ENCODE measurements around the gene KIF3B.

The KIF3B gene

DNA sequence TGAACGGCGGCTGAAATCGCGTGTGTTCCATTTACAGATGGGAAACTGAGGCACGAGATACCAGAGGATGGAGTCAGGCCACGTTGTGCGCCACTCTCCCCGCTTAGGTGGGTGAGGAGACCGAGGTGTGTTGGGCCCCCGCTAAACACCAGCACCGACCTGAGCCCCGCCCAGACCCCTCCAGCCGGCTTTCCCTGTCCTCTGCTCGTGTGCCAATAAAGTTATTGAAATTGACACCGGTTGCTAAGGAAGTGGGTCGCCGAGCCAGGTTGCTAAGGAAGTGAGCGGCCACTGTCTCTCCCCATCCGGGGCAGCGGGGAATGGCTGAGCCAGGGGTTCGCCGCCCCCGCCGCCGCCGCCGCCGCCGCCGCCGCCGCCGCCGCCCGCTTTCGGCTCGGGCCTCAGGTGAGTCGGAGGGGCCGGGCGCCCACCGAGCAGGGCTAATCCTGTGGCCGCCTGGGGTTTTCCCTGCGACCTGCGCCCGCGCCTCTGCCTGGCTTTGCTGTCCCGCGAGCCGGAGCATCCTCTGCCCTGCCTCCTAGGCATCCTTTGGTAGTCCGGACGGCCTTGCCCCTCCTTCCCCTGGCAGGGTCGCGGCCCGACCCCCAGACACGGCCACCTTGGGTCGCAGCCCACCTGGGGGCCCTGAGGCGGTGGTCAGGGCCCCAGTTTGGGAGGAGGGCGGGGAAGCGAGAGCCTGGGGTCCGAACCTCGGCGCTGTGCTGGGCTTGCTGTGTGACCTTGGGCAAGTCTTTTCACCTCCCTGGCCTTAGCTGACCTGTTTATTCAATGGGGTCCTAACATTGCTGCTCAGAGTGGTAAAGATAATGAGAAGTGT, at the start of gene KIF3B:
Gene KIF3B (plus strand): TSS at position 291 of the 838 bp plus-strand sequence. CDS start 32,127 bp downstream, outside the sequence.
- TF ChIP-seq, protein P1, sequence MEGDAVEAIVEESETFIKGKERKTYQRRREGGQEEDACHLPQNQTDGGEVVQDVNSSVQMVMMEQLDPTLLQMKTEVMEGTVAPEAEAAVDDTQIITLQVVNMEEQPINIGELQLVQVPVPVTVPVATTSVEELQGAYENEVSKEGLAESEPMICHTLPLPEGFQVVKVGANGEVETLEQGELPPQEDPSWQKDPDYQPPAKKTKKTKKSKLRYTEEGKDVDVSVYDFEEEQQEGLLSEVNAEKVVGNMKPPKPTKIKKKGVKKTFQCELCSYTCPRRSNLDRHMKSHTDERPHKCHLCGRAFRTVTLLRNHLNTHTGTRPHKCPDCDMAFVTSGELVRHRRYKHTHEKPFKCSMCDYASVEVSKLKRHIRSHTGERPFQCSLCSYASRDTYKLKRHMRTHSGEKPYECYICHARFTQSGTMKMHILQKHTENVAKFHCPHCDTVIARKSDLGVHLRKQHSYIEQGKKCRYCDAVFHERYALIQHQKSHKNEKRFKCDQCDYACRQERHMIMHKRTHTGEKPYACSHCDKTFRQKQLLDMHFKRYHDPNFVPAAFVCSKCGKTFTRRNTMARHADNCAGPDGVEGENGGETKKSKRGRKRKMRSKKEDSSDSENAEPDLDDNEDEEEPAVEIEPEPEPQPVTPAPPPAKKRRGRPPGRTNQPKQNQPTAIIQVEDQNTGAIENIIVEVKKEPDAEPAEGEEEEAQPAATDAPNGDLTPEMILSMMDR (IDR thresholded peaks at IDR 0.05): no peak

DNA sequence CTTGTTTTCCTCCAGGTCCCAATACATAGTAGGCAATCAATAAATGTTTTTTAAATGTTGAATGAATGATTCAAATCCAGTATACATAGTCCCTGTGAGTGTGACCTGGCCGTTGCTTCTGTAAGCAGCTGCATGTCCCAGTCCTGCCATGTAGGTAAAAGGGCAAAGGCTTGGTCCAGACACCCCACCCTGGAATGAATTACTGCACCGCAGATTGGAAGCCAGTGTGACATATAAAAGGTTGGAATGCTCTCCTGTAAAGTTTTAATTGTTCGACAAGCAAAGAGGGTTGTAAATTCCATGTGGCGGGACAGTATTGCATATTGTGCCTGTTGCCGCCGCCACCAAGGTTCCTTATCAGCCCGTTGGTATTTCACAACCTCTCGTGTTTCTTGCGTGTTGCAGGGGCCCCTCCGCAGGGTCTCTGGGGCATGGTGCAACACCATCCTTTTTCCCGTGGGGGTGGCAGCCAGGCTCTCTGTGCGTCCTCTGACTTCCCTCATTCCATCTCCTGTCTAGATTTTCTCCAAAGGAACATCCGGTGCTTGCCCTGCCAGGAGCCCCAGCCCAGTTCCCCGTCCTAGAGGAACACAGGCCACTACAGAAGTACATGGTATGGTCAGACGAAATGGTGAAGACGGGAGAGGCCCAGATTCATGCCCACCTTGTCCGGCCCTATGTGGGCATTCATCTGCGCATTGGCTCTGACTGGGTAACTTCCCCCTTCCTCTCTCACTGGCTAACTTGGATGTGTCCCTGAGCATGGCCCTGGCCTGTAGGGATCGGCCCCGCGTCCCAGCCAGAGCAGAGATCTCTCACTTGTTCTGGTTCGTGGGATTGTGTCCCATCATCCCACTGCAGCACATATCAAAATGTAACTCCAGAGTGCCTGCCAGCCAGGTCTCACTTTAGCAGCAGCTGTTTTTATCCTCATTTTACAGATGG, 49.4 kb upstream of the KIF3B start:
- TF ChIP-seq, protein P1 (IDR thresholded peaks at IDR 0.05): no peak

DNA sequence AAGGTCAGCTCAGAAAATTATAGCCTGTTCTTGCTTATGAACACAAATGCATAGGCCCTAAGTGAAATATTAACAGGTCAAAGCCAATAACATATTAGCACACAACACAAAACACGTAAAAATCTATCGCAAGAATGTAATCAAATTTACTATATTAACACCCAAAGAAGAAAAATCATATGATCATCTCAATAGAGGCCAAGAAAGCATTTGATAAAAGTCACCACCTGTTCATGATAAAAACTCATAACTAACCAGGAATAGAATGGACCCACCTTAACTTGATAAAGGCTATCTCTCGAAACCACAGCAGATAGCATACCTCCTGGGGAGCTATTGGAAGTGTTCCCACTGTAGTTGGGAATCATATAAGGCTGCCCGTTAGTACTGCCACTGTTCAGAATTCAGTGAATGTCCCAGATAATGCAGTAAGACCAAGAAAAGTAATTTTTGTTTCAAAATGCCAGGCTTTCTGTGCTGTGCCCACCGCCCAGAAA, 48.2 kb upstream of the KIF3B start:
- TF ChIP-seq, protein P1 (IDR thresholded peaks at IDR 0.05): no peak

DNA sequence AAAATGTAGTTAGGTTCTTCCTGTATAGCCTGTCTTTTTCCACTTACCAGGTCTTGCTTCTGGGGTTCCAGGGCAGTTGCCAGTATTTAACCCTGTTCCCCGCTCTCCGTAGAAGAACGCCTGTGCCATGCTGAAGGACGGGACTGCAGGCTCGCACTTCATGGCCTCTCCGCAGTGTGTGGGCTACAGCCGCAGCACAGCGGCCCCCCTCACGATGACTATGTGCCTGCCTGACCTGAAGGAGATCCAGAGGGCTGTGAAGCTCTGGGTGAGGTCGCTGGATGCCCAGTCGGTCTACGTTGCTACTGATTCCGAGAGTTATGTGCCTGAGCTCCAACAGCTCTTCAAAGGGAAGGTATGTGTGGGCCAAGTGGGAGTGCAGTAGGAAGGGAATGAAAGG, 46.7 kb upstream of the KIF3B start:
- TF ChIP-seq, protein P1 (IDR thresholded peaks at IDR 0.05): no peak

DNA sequence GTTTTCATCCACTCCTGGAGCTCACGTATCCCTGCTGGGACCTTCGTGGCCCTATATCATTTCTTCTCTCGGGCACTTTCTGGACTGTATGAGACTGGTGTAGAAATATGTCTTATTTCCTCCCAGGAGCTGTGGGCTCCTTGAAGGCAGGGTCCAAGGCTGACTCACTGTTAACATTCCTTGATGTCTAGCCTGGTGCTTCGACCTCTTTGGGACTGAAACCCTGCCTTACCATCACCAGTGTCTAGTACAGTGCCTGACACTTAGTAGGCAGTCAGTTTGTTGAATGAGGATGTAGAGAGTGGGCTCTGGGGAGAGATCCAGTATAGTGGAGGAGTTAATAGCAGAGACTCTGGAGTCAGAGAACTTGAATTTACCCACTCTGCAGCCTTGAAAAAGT, 46.2 kb upstream of the KIF3B start:
- TF ChIP-seq, protein P1 (IDR thresholded peaks at IDR 0.05): no peak

DNA sequence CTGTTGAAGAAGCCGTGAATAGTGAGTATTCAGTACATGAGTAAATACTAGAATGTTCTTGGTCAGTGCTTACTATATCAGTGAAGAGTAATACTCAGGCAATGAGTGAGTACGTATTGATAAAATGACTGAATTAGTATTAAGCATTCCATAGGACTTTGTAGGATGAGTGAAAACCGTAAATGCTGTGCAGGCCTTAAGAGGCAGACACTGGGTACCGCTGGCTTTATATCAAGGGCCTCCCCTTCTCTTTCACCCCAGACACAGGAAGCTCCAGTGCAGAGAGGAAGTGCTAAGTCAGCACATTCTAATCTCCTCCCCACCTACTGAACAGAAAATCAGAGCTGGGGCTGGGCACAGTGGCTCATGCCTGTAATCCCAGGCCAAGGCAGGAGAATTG, 45.6 kb upstream of the KIF3B start:
- TF ChIP-seq, protein P1 (IDR thresholded peaks at IDR 0.05): no peak

DNA sequence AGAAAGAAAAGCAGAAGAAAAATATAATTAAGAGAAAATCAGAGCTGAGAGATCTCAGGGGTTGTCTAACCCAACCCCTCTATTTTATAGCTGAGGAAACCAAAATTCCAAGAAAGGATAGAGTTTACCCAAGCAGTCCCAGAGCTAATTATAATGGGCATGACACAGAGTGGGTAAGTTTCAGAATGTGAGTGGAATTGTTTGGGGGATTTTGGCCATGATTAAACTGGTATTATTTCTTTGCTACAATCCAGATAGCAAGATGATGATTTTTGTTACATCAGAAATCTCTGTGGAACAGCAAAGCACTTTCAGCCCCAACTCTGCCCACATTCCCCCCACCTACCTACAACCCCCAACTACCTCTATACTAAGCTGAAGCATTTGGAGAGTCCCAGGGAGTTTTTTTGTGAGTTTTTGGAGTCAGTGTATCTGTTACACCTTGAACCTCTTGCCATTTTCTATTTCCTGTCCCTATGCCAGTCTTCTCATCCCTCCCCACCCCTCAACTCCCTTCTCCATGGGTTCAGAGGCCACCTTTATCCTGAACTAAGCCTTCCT, 45.0 kb upstream of the KIF3B start:
- TF ChIP-seq, protein P1 (IDR thresholded peaks at IDR 0.05): no peak
